Upper lobe of right lung (tissue), 1 donor: ENCODE data around the gene NPAS3. TPM values are rescaled to one million over a fixed set of nuclear protein-coding genes. Genes with fewer than 3 reads are reported as not detected.

Experiments
- ATAC-seq: fragments of 200-7000 bp; cut with Tn5 transposase; one replicate; pipeline ENCODE4 v1.9.1; 2020; ENCODE audit warnings: mild to moderate bottlenecking, moderate library complexity
- DNase-seq: peaks from one replicate; pipeline ENCODE4 v3.0.0-alpha.2; 2020
- H3K27ac ChIP-seq: fragments of 200-600 bp; one replicate; pipeline ENCODE4 v1.8.0; 2022
- H3K27me3 ChIP-seq: fragments of 200-600 bp; one replicate; pipeline ENCODE4 v1.8.0; 2022; ENCODE audit warnings: mild to moderate bottlenecking
- H3K36me3 ChIP-seq: fragments of 200-600 bp; one replicate; pipeline ENCODE4 v1.8.0; 2022
- H3K4me1 ChIP-seq: fragments of 200-600 bp; one replicate; pipeline ENCODE4 v1.8.0; 2022
- H3K4me3 ChIP-seq: fragments of 200-600 bp; one replicate; pipeline ENCODE4 v1.8.0; 2022; ENCODE audit warnings: mild to moderate bottlenecking
- H3K9me3 ChIP-seq: fragments of 200-600 bp; one replicate; pipeline ENCODE4 v1.8.0; 2022
- CTCF ChIP-seq: fragments of 200-600 bp; IDR thresholded peaks from one replicate; pipeline ENCODE4 v1.8.0; 2022; ENCODE audit warnings: antibody characterized with exemption
- intact Hi-C: fragments of 100-400 bp; cut with DNase I; formaldehyde crosslinking; loops from one replicate; pipeline ENCODE4 v1.11.0; 2022
- total RNA-seq: library from RNA; stranded (reverse); fragmentation: NEBNext Ultra II Directional; extraction: Animal tissue kit (Norgen Biotek cat#: 25700); gene quantifications from one replicate; pipeline ENCODE4 v1.2.1, GENCODE V29; 2021
- donor health status: DM: no; HTN: yes; CAD: no; lungs with severe emphysema.

NPAS3 gene
- total RNA-seq, 1 donor from 2014 or later = 1.2 TPM

- no peaks in the 10 kb centered on the region for H3K9me3 ChIP-seq
- H3K4me3 ChIP-seq = no peak overlapping the region
- H3K36me3 ChIP-seq = no peaks in the 10 kb centered on the region
- H3K27me3 ChIP-seq = no peaks in the 10 kb centered on the region
- intact Hi-C loops = no loop called here
- ATAC-seq = no peak
- no peak for DNase-seq
- no peak for TF ChIP-seq CTCF
- no peak overlapping the region for H3K27ac ChIP-seq
- H3K4me1 ChIP-seq = no peaks in the 10 kb centered on the region
Measured at GRCh38 chr14:33486332-33486890, 547.7 kb downstream of the NPAS3 start.

- Histone ChIP-seq H3K36me3 (no peaks in the 10 kb centered on the region), H3K27me3 (no peaks in the 10 kb centered on the region), H3K4me1 (no peaks in the 10 kb centered on the region), H3K27ac (no peak overlapping the region), H3K9me3 (no peaks in the 10 kb centered on the region), H3K4me3 (no peak overlapping the region)
- ATAC-seq (no peak), DNase-seq (no peak)
- no peak for TF ChIP-seq CTCF
- intact Hi-C loops = no loop called here
Measured at GRCh38 chr14:33488582-33488981, 549.9 kb downstream of the NPAS3 start.

GRCh38 chr14:33490555-33490954, 551.9 kb downstream of the NPAS3 start:
- Histone ChIP-seq H3K9me3 (no peaks in the 10 kb centered on the region), H3K4me1 (no peaks in the 10 kb centered on the region), H3K36me3 (no peaks in the 10 kb centered on the region), H3K27ac (no peak overlapping the region), H3K27me3 (no peaks in the 10 kb centered on the region), H3K4me3 (no peak overlapping the region)
- intact Hi-C loops = no loop called here
- DNase-seq = no peak
- no peak for ATAC-seq
- no peak for TF ChIP-seq CTCF

- Histone ChIP-seq H3K36me3 (no peaks in the 10 kb centered on the region), H3K27ac (no peak overlapping the region), H3K27me3 (no peaks in the 10 kb centered on the region), H3K9me3 (no peaks in the 10 kb centered on the region), H3K4me3 (no peak overlapping the region), H3K4me1 (no peaks in the 10 kb centered on the region)
- intact Hi-C loops = no loop called here
- DNase-seq (no peak), ATAC-seq (no peak)
- TF ChIP-seq CTCF = no peak
Measured at GRCh38 chr14:33491112-33491511, 552.4 kb downstream of the NPAS3 start.

- TF ChIP-seq CTCF = no peak
- ATAC-seq = no peak
- intact Hi-C loops = no loop called here
Measured at GRCh38 chr14:33492491-33492890, 553.8 kb downstream of the NPAS3 start.

GRCh38 chr14:33493266-33493665, 554.6 kb downstream of the NPAS3 start:
- no peak for TF ChIP-seq CTCF
- H3K4me3 ChIP-seq = no peak overlapping the region
- no peaks in the 10 kb centered on the region for H3K9me3 ChIP-seq
- DNase-seq (no peak), ATAC-seq (no peak)
- H3K4me1 ChIP-seq = no peaks in the 10 kb centered on the region
- H3K27me3 ChIP-seq = no peaks in the 10 kb centered on the region
- intact Hi-C loops = no loop called here
- H3K36me3 ChIP-seq = no peaks in the 10 kb centered on the region
- H3K27ac ChIP-seq = no peak overlapping the region

More at GRCh38 chr14:33492491-33492890, 553.8 kb downstream of the NPAS3 start:
- H3K27me3 ChIP-seq = no peaks in the 10 kb centered on the region
- H3K4me3 ChIP-seq = no peak overlapping the region
- H3K36me3 ChIP-seq = no peaks in the 10 kb centered on the region
- no peaks in the 10 kb centered on the region for H3K9me3 ChIP-seq
- no peak for DNase-seq
- no peak overlapping the region for H3K27ac ChIP-seq
- no peaks in the 10 kb centered on the region for H3K4me1 ChIP-seq
